ENCODE measurements around the gene SCAI. TPM values are rescaled to one million over a fixed set of nuclear protein-coding genes. Genes with fewer than 3 reads are reported as not detected.
A peak's percentile ranks its signal among the peaks of the same experiment; 100 is the strongest.
"Not testable (repeated sequence)": the region's sequence is repeated elsewhere in the genome, so short reads cannot be mapped to it uniquely, and the experiment has no call there.

Gene SCAI
- total RNA-seq, 2 donors from 2014 or later = 5.4 to 13.0 TPM

- Mint-ChIP-seq H3K4me1 (ENCODE audit: low read depth in 2 of 2) (no peaks in the 10 kb centered on the region), H3K27me3 (no peaks in the 10 kb centered on the region), H3K27ac (no peak overlapping the region), H3K36me3 (peaks cover 3% of the 10 kb centered on the region), H3K9me3 (peaks cover 2% of the 10 kb centered on the region), H3K4me3 (no peak overlapping the region)
- DNase-seq (ENCODE audit: low spot score) (no peak), ATAC-seq (no peak)
Measured at GRCh38 chr9:125075997-125076396, 67.3 kb downstream of the SCAI start.

- no peaks in the 10 kb centered on the region for H3K27me3 Mint-ChIP-seq
- no peak for ATAC-seq
- no peaks in the 10 kb centered on the region for H3K36me3 Mint-ChIP-seq
- H3K4me1 Mint-ChIP-seq (ENCODE audit: low read depth in 2 of 2) = no peaks in the 10 kb centered on the region
- no peak overlapping the region for H3K27ac Mint-ChIP-seq
- H3K9me3 Mint-ChIP-seq = no peaks in the 10 kb centered on the region
- no peak overlapping the region for H3K4me3 Mint-ChIP-seq
- DNase-seq (ENCODE audit: low spot score) = no peak
Measured at GRCh38 chr9:125074976-125075375, 68.4 kb downstream of the SCAI start.

- no peaks in the 10 kb centered on the region for H3K9me3 Mint-ChIP-seq
- no peaks in the 10 kb centered on the region for H3K27me3 Mint-ChIP-seq
- no peaks in the 10 kb centered on the region for H3K36me3 Mint-ChIP-seq
- no peak overlapping the region for H3K27ac Mint-ChIP-seq
- no peak for ATAC-seq
- no peak for DNase-seq (ENCODE audit: low spot score)
- H3K4me3 Mint-ChIP-seq = no peak overlapping the region
- H3K4me1 Mint-ChIP-seq (ENCODE audit: low read depth in 2 of 2) = no peaks in the 10 kb centered on the region
Measured at GRCh38 chr9:125066839-125067619, 76.3 kb downstream of the SCAI start.

GRCh38 chr9:125061391-125061790 is 81.9 kb downstream of the SCAI start:
- DNase-seq (ENCODE audit: low spot score) (no peak), ATAC-seq (no peak)
- H3K4me3 Mint-ChIP-seq = no peak overlapping the region
- no peaks in the 10 kb centered on the region for H3K27me3 Mint-ChIP-seq
- no peaks in the 10 kb centered on the region for H3K9me3 Mint-ChIP-seq
- no peaks in the 10 kb centered on the region for H3K36me3 Mint-ChIP-seq
- no peak overlapping the region for H3K27ac Mint-ChIP-seq
- peaks cover 0 to 4% of the 10 kb centered on the region in 2 donors for H3K4me1 Mint-ChIP-seq (ENCODE audit: low read depth in 2 of 2)

GRCh38 chr9:125049212-125050049 is 93.9 kb downstream of the SCAI start:
- ATAC-seq (no peak), DNase-seq (ENCODE audit: low spot score) (no peak)
- no peak overlapping the region for H3K4me3 Mint-ChIP-seq
- no peaks in the 10 kb centered on the region for H3K9me3 Mint-ChIP-seq
- H3K36me3 Mint-ChIP-seq = no peaks in the 10 kb centered on the region
- no peaks in the 10 kb centered on the region for H3K4me1 Mint-ChIP-seq (ENCODE audit: low read depth in 2 of 2)
- no peaks in the 10 kb centered on the region for H3K27me3 Mint-ChIP-seq
- no peak overlapping the region for H3K27ac Mint-ChIP-seq

- no peak overlapping the region for H3K4me3 Mint-ChIP-seq
- ATAC-seq = no peak
- H3K4me1 Mint-ChIP-seq (ENCODE audit: low read depth in 2 of 2) = no peaks in the 10 kb centered on the region
- no peak overlapping the region for H3K27ac Mint-ChIP-seq
- no peaks in the 10 kb centered on the region for H3K27me3 Mint-ChIP-seq
- no peaks in the 10 kb centered on the region for H3K9me3 Mint-ChIP-seq
- no peak for DNase-seq (ENCODE audit: low spot score)
- H3K36me3 Mint-ChIP-seq = no peaks in the 10 kb centered on the region
Measured at GRCh38 chr9:125043631-125044030, 99.7 kb downstream of the SCAI start.

- no peak for ATAC-seq
- H3K27ac Mint-ChIP-seq = no peak overlapping the region
Measured at GRCh38 chr9:125043148-125043547, 100.2 kb downstream of the SCAI start.

GRCh38 chr9:125038166-125038565 is 105.2 kb downstream of the SCAI start:
- H3K9me3 Mint-ChIP-seq = no peaks in the 10 kb centered on the region
- DNase-seq (ENCODE audit: low spot score) (no peak), ATAC-seq (no peak)
- H3K4me1 Mint-ChIP-seq (ENCODE audit: low read depth in 2 of 2) = no peaks in the 10 kb centered on the region
- H3K4me3 Mint-ChIP-seq = no peak overlapping the region
- no peak overlapping the region for H3K27ac Mint-ChIP-seq
- H3K27me3 Mint-ChIP-seq = no peaks in the 10 kb centered on the region
- H3K36me3 Mint-ChIP-seq = no peaks in the 10 kb centered on the region

More at GRCh38 chr9:125043148-125043547, 100.2 kb downstream of the SCAI start:
- no peaks in the 10 kb centered on the region for H3K9me3 Mint-ChIP-seq
- DNase-seq (ENCODE audit: low spot score) = no peak
- no peaks in the 10 kb centered on the region for H3K36me3 Mint-ChIP-seq
- no peak overlapping the region for H3K4me3 Mint-ChIP-seq
- no peaks in the 10 kb centered on the region for H3K4me1 Mint-ChIP-seq (ENCODE audit: low read depth in 2 of 2)
- no peaks in the 10 kb centered on the region for H3K27me3 Mint-ChIP-seq

- DNase-seq (ENCODE audit: low spot score) (no peak), ATAC-seq (no peak)
- Mint-ChIP-seq H3K27me3 (no peaks in the 10 kb centered on the region), H3K36me3 (no peaks in the 10 kb centered on the region), H3K27ac (no peak overlapping the region), H3K4me1 (ENCODE audit: low read depth in 2 of 2) (peaks cover 0 to 2% of the 10 kb centered on the region in 2 donors), H3K4me3 (no peak overlapping the region), H3K9me3 (no peaks in the 10 kb centered on the region)
Measured at GRCh38 chr9:125028041-125028440, 115.3 kb downstream of the SCAI start.

- no peak overlapping the region for H3K4me3 Mint-ChIP-seq
- no peaks in the 10 kb centered on the region for H3K27me3 Mint-ChIP-seq
- H3K27ac Mint-ChIP-seq = no peak overlapping the region
- ATAC-seq (no peak), DNase-seq (ENCODE audit: low spot score) (no peak)
- H3K4me1 Mint-ChIP-seq (ENCODE audit: low read depth in 2 of 2) = peaks cover 0 to 2% of the 10 kb centered on the region in 2 donors
- no peaks in the 10 kb centered on the region for H3K9me3 Mint-ChIP-seq
- H3K36me3 Mint-ChIP-seq = no peaks in the 10 kb centered on the region
Measured at GRCh38 chr9:125024917-125025316, 118.4 kb downstream of the SCAI start.

GRCh38 chr9:125021069-125021468 is 122.3 kb downstream of the SCAI start:
- DNase-seq (ENCODE audit: low spot score) = no peak
- Mint-ChIP-seq H3K9me3 (no peaks in the 10 kb centered on the region), H3K36me3 (no peaks in the 10 kb centered on the region), H3K27me3 (no peaks in the 10 kb centered on the region), H3K4me1 (ENCODE audit: low read depth in 2 of 2) (peaks cover 0 to 2% of the 10 kb centered on the region in 2 donors), H3K4me3 (no peak overlapping the region), H3K27ac (no peak overlapping the region)
- ATAC-seq = no peak

- not testable (repeated sequence) for H3K4me1 Mint-ChIP-seq (ENCODE audit: low read depth in 2 of 2); H3K27me3 Mint-ChIP-seq; DNase-seq (ENCODE audit: low spot score); H3K9me3 Mint-ChIP-seq; H3K27ac Mint-ChIP-seq; H3K4me3 Mint-ChIP-seq; H3K36me3 Mint-ChIP-seq; ATAC-seq
Measured at GRCh38 chr9:125015655-125016054, 127.7 kb downstream of the SCAI start.

- not testable (repeated sequence) for H3K27ac Mint-ChIP-seq; H3K4me1 Mint-ChIP-seq (ENCODE audit: low read depth in 2 of 2); H3K36me3 Mint-ChIP-seq; H3K9me3 Mint-ChIP-seq; ATAC-seq; H3K4me3 Mint-ChIP-seq; H3K27me3 Mint-ChIP-seq; DNase-seq (ENCODE audit: low spot score)
Measured at GRCh38 chr9:125012013-125012412, 131.3 kb downstream of the SCAI start.

- DNase-seq (ENCODE audit: low spot score) = no peak
- no peak for ATAC-seq
- Mint-ChIP-seq H3K27ac (peak overlapping the region in 1 of 2 donors; percentile 21), H3K9me3 (no peaks in the 10 kb centered on the region), H3K36me3 (no peaks in the 10 kb centered on the region), H3K4me1 (ENCODE audit: low read depth in 2 of 2) (no peaks in the 10 kb centered on the region), H3K27me3 (no peaks in the 10 kb centered on the region), H3K4me3 (no peak overlapping the region)
Measured at GRCh38 chr9:125008599-125008998, 134.7 kb downstream of the SCAI start.
